ENCODE data around the gene BCL2.

GRCh38 chr18:63105636-63106316 lies 213.8 kb downstream of the BCL2 start:
- TF ChIP-seq CTCF (conservative IDR thresholded peaks at IDR 0.05 in 1 of 2, IDR thresholded peaks at IDR 0.05 in 1 of 2; ENCODE audit: extremely low read depth in 1 of 2, insufficient read depth in 1 of 2, low read depth in 1 of 2, low read length in 2 of 2) (no peak), EZH2 (IDR thresholded peaks at IDR 0.05; ENCODE audit: borderline replicate concordance, low read length) (no peak)

Measured in mammary epithelial cell (primary cell).